Measurements from ENCODE around the gene ZNF354C. TPM values are rescaled to one million over a fixed set of nuclear protein-coding genes. Genes with fewer than 3 reads are reported as not detected.

The ZNF354C gene
- total and polyA plus RNA-seq, 2 experiments from 2014 or later = 0.28 to 3.4 TPM

- H3K4me3 ChIP-seq = no peak overlapping the region
- H3K4me1 ChIP-seq (ENCODE audit: low read depth) = no peaks in the 10 kb centered on the region
- H3K27me3 ChIP-seq = no peaks in the 10 kb centered on the region
- H3K27ac ChIP-seq = no peak overlapping the region
- TF ChIP-seq, protein P1, sequence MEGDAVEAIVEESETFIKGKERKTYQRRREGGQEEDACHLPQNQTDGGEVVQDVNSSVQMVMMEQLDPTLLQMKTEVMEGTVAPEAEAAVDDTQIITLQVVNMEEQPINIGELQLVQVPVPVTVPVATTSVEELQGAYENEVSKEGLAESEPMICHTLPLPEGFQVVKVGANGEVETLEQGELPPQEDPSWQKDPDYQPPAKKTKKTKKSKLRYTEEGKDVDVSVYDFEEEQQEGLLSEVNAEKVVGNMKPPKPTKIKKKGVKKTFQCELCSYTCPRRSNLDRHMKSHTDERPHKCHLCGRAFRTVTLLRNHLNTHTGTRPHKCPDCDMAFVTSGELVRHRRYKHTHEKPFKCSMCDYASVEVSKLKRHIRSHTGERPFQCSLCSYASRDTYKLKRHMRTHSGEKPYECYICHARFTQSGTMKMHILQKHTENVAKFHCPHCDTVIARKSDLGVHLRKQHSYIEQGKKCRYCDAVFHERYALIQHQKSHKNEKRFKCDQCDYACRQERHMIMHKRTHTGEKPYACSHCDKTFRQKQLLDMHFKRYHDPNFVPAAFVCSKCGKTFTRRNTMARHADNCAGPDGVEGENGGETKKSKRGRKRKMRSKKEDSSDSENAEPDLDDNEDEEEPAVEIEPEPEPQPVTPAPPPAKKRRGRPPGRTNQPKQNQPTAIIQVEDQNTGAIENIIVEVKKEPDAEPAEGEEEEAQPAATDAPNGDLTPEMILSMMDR (IDR thresholded peaks at IDR 0.05; ENCODE audit: low read depth, low read length) = no peak
- H3K9me3 ChIP-seq (ENCODE audit: low read depth) = no peaks in the 10 kb centered on the region
- no peaks in the 10 kb centered on the region for H3K36me3 ChIP-seq
- no peak for DNase-seq (ENCODE audit: low read depth in 1 of 2, low spot score in 1 of 2)
Observed at GRCh38 chr5:179127136-179128040, 67.2 kb downstream of the ZNF354C start.

DNA sequence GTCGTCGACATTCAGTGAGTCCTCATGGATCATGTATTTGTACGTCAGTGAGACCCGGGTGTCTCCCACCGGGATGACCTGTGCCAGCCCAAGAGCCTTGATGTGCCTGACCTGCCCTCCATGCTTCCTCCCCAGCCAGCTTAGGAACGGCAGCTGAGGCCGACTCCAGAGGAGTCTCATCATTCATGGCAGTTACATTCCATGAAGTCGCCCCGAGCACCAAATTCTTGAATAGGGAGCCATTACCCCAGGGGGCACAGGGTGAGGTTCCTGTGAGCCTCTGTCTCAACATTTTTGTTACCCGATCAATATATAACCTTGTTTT, 67.8 kb downstream of the ZNF354C start:
- Histone ChIP-seq H3K27me3 (no peaks in the 10 kb centered on the region), H3K36me3 (no peaks in the 10 kb centered on the region), H3K9me3 (ENCODE audit: low read depth) (no peaks in the 10 kb centered on the region), H3K27ac (no peak overlapping the region), H3K4me3 (no peak overlapping the region), H3K4me1 (ENCODE audit: low read depth) (no peaks in the 10 kb centered on the region)
- TF ChIP-seq, protein P1 (IDR thresholded peaks at IDR 0.05; ENCODE audit: low read depth, low read length) = no peak
- no peak for DNase-seq (ENCODE audit: low read depth in 1 of 2, low spot score in 1 of 2)

DNA sequence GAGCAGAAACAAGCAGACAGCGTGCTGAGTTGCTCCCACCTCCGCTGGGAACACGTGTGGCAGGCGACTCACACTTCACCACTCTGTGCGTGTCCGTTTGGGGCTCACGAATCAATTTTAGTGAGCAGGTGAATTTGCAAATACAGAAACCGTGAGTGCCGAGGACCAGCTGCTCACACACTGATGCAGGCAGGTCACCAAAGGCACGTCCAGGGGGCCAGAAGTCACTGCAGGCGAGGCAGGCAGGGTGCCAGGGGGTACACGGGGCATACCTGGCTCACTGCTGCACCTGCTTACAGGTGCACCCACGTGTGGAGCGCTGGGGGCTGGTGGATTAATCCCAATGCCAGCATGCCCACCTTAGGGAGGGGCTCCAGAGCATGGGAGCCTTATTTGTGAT, 68.8 kb downstream of the ZNF354C start:
- no peaks in the 10 kb centered on the region for H3K27me3 ChIP-seq
- no peaks in the 10 kb centered on the region for H3K36me3 ChIP-seq
- H3K9me3 ChIP-seq (ENCODE audit: low read depth) = no peaks in the 10 kb centered on the region
- no peak overlapping the region for H3K4me3 ChIP-seq
- no peaks in the 10 kb centered on the region for H3K4me1 ChIP-seq (ENCODE audit: low read depth)
- TF ChIP-seq, protein P1 (IDR thresholded peaks at IDR 0.05; ENCODE audit: low read depth, low read length) = no peak
- DNase-seq (ENCODE audit: low read depth in 1 of 2, low spot score in 1 of 2) = no peak
- H3K27ac ChIP-seq = no peak overlapping the region

- H3K36me3 ChIP-seq = no peaks in the 10 kb centered on the region
- TF ChIP-seq, protein P1 (IDR thresholded peaks at IDR 0.05; ENCODE audit: low read depth, low read length) = no peak
- no peaks in the 10 kb centered on the region for H3K27me3 ChIP-seq
- no peak overlapping the region for H3K4me3 ChIP-seq
- no peaks in the 10 kb centered on the region for H3K9me3 ChIP-seq (ENCODE audit: low read depth)
- H3K4me1 ChIP-seq (ENCODE audit: low read depth) = no peaks in the 10 kb centered on the region
- no peak overlapping the region for H3K27ac ChIP-seq
- no peak for DNase-seq (ENCODE audit: low read depth in 1 of 2, low spot score in 1 of 2)
Observed at GRCh38 chr5:179129607-179130071, 69.5 kb downstream of the ZNF354C start.

DNA sequence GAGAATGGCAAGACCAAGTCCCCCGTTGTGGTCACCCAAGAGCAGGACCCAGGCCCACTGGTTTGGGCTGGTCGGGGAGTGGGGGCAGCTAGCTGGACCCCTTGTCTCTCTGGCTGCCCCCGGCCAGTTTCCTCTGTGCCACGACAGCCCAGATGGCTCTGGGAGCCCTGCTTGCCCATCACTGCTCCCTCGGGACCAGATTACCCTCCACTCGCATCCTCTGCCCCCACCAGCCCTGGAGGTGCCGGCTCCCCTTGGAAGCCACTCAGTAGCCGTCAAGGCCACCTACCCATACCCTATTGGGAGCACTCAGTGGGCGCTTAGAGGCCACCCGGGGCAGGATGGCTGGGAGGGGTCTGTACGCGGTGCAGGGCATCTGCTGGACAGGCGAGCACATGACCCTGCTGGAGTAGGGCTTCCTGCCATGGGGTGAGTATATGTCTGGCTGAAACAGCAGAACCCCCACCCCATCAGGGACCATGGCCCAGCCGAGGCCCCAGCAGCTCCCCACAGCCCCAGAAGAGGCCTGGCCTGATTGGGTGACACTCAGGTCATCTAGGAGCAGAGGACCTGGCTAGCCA, 70.0 kb downstream of the ZNF354C start:
- no peaks in the 10 kb centered on the region for H3K4me1 ChIP-seq (ENCODE audit: low read depth)
- no peak overlapping the region for H3K4me3 ChIP-seq
- no peaks in the 10 kb centered on the region for H3K36me3 ChIP-seq
- TF ChIP-seq, protein P1 (IDR thresholded peaks at IDR 0.05; ENCODE audit: low read depth, low read length) = no peak
- H3K9me3 ChIP-seq (ENCODE audit: low read depth) = no peaks in the 10 kb centered on the region
- DNase-seq (ENCODE audit: low read depth in 1 of 2, low spot score in 1 of 2) = no peak
- no peak overlapping the region for H3K27ac ChIP-seq
- no peaks in the 10 kb centered on the region for H3K27me3 ChIP-seq

Data from cardiac muscle cell (in vitro differentiated cells and primary cell).